Activated CD8-positive, alpha-beta memory T cell treated with anti-CD3 and anti-CD28 coated beads, Interleukin-2, amount 10 ng/mL, durations not matched to agents 7 days and 5 days (primary cell): ENCODE results near the gene TRAF5. TPM values are rescaled to one million over a fixed set of nuclear protein-coding genes. Genes with fewer than 3 reads are reported as not detected.
A peak's percentile ranks its signal among the peaks of the same experiment; 100 is the strongest.
"Not testable (repeated sequence)": the region's sequence is repeated elsewhere in the genome, so short reads cannot be mapped to it uniquely, and the experiment has no call there.

Source experiments
- ATAC-seq: fragments of 150-1000 bp; cut with Tn5 transposase; one replicate; pipeline ENCODE4 v1.10.0; 2021; ENCODE audit warnings: moderate library complexity
- CTCF ChIA-PET: fragments of 350-600 bp; sonication (Branson Sonifier 250); formaldehyde crosslinking; loops from one replicate; lab custom pipeline; 2021; ENCODE audit warnings: antibody characterized with exemption; lab: Charles Lee
- DNase-seq: peaks from one replicate; pipeline ENCODE4 v3.0.0-alpha.2; 2020
- H3K27ac Mint-ChIP-seq: one replicate; pipeline ENCODE4 v1.8.0; 2021; ENCODE audit warnings: mild to moderate bottlenecking, mixed read lengths
- H3K27me3 Mint-ChIP-seq: one replicate; pipeline ENCODE4 v1.8.0; 2021; ENCODE audit warnings: mixed read lengths
- H3K36me3 Mint-ChIP-seq: one replicate; pipeline ENCODE4 v1.8.0; 2021; ENCODE audit warnings: mild to moderate bottlenecking, mixed read lengths
- H3K4me1 Mint-ChIP-seq: one replicate; pipeline ENCODE4 v1.8.0; 2021; ENCODE audit warnings: mixed read lengths
- H3K4me3 Mint-ChIP-seq: one replicate; pipeline ENCODE4 v1.8.0; 2021; ENCODE audit warnings: mild to moderate bottlenecking, moderate library complexity, mixed read lengths
- H3K9me3 Mint-ChIP-seq: one replicate; pipeline ENCODE4 v1.8.0; 2022; ENCODE audit warnings: low read depth, mixed read lengths
- total RNA-seq, 2 experiments: library from RNA; stranded (reverse); gene quantifications; one replicate each; pipeline ENCODE4 v1.2.3, GENCODE V29; 2021

Gene TRAF5
- total RNA-seq, 2 experiments from 2014 or later: 49.7 to 63.2 TPM

GRCh38 chr1:211401751-211402150 lies 75.1 kb downstream of the TRAF5 start:
- ATAC-seq, CTCF ChIA-PET: not testable (repeated sequence)
- H3K36me3 Mint-ChIP-seq: peaks cover 20% of the 10 kb centered on the region

DNA sequence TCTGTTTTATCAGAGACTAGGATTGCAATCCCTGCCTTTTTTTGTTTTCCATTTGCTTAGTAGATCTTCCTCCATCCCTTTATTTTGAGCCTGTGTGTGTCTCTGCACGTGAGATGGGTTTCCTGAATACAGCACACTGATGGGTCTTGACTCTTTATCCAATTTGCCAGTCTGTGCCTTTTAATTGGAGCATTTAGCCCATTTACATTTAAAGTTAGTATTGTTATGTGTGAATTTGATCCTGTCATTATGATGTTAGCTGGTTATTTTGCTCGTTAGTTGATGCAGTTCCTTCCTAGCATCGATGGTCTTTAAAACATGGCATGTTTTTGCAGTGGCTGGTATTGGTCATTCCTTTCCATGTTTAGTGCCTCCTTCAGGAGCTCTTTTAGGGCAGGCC lies 79.5 kb downstream of the TRAF5 start:
- CTCF ChIA-PET: interaction anchor here (1.2 kb wide), 1 partner anchor 9 kb away, joined by 3 read pairs; no protein-coding TSS in a partner anchor
- H3K36me3 Mint-ChIP-seq: peaks cover 29% of the 10 kb centered on the region
- H3K4me3 Mint-ChIP-seq, H3K27me3 Mint-ChIP-seq, H3K4me1 Mint-ChIP-seq, H3K9me3 Mint-ChIP-seq, H3K27ac Mint-ChIP-seq, ATAC-seq, DNase-seq: not testable (repeated sequence)

More at GRCh38 chr1:211401751-211402150, 75.1 kb downstream of the TRAF5 start:
- H3K4me1 Mint-ChIP-seq, H3K27ac Mint-ChIP-seq, H3K27me3 Mint-ChIP-seq, DNase-seq, H3K9me3 Mint-ChIP-seq, H3K4me3 Mint-ChIP-seq: not testable (repeated sequence)

- peak; percentile 61 for DNase-seq
- not testable (repeated sequence) for H3K27me3 Mint-ChIP-seq, H3K4me3 Mint-ChIP-seq, H3K4me1 Mint-ChIP-seq, H3K27ac Mint-ChIP-seq, ATAC-seq, H3K9me3 Mint-ChIP-seq
- peaks cover 24% of the 10 kb centered on the region for H3K36me3 Mint-ChIP-seq
- CTCF ChIA-PET: interaction anchor here (0.8 kb wide), 1 partner anchor 18 kb away, joined by 3 read pairs; no protein-coding TSS in a partner anchor
Observed at GRCh38 chr1:211407749-211408148, 81.1 kb downstream of the TRAF5 start.

DNA sequence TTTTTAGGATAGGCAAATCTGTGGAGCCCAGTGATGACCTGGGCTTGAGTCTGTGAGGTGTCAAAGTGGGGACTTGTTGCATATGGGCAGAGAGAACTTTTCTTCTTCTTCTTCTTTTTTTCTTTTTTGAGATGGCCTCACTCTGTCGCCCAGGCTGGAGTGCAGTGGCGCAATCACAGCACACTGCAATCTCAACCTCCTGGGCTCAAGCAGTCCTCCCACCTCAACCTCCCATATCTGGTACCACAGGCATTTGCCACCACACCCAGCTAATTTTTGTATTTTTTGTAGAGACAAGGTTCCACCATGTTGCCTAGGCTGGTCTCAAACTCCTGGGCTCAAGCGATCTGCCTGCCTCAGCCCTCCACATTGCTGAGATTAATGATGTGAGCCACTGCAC lies 85.0 kb downstream of the TRAF5 start:
- ATAC-seq (no peak), DNase-seq (no peak)
- peaks cover 2% of the 10 kb centered on the region for H3K9me3 Mint-ChIP-seq
- no peak overlapping the region for H3K27ac Mint-ChIP-seq
- peaks cover 14% of the 10 kb centered on the region for H3K36me3 Mint-ChIP-seq
- no peaks in the 10 kb centered on the region for H3K27me3 Mint-ChIP-seq
- H3K4me1 Mint-ChIP-seq: peaks cover 14% of the 10 kb centered on the region
- CTCF ChIA-PET: no interaction called here
- H3K4me3 Mint-ChIP-seq: no peak overlapping the region

- CTCF ChIA-PET: interaction anchor here (1.0 to 1.9 kb wide), 5 partner anchors 32 to 93 kb away, joined by 3 to 9 read pairs (median 5); partner anchors contain the start of gene TRAF5
- DNase-seq (no peak), ATAC-seq (no peak)
- no peaks in the 10 kb centered on the region for H3K9me3 Mint-ChIP-seq
- peaks cover 29% of the 10 kb centered on the region for H3K4me1 Mint-ChIP-seq
- H3K27me3 Mint-ChIP-seq: no peaks in the 10 kb centered on the region
- peak overlapping the region; percentile 73 for H3K27ac Mint-ChIP-seq
- no peaks in the 10 kb centered on the region for H3K36me3 Mint-ChIP-seq
- H3K4me3 Mint-ChIP-seq: peak overlapping the region; percentile 49
Observed at GRCh38 chr1:211415700-211416099, 89.1 kb downstream of the TRAF5 start.

DNA sequence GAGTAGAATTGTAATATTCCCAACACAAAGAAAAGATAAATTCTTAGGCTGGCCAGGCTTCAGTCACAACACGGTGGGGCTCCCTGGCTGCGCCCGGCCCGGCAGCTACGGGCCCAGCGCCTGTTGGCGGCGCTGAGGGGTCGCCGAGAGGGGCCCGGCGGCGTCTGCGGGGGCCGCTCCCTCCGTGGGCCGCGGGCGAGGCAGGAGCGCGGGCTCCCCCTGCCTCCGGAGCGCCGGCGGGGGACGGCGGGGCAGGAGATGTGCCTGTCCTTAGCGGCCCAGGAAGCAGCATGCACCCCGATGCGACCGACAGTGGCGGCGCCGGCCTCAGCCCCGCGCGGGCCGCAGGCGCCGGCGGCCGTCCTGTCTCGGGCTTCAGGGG lies 89.6 kb downstream of the TRAF5 start:
- H3K4me1 Mint-ChIP-seq: peaks cover 33% of the 10 kb centered on the region
- peak overlapping the region; percentile 73 for H3K27ac Mint-ChIP-seq
- CTCF ChIA-PET: interaction anchor here (1.0 to 1.9 kb wide), 6 partner anchors 33 to 98 kb away, joined by 3 to 9 read pairs (median 5); partner anchors contain the start of gene TRAF5
- DNase-seq (peak; percentile 52), ATAC-seq (peak; percentile 74)
- peak overlapping the region; percentile 49 for H3K4me3 Mint-ChIP-seq
- H3K36me3 Mint-ChIP-seq, H3K9me3 Mint-ChIP-seq, H3K27me3 Mint-ChIP-seq: not testable (repeated sequence)

GRCh38 chr1:211416628-211417323 lies 90.1 kb downstream of the TRAF5 start:
- ATAC-seq (peak; percentile 76), DNase-seq (peak; percentile 64)
- Mint-ChIP-seq H3K4me3 (peak overlapping the region; percentile 58), H3K4me1 (peaks cover 33% of the 10 kb centered on the region), H3K27ac (peak overlapping the region; percentile 62)
- H3K27me3 Mint-ChIP-seq, H3K36me3 Mint-ChIP-seq, H3K9me3 Mint-ChIP-seq: not testable (repeated sequence)
- CTCF ChIA-PET: interaction anchor here (1.0 to 1.9 kb wide), 5 partner anchors 34 to 97 kb away, joined by 3 to 9 read pairs (median 5); partner anchors contain the start of gene TRAF5

GRCh38 chr1:211420389-211420788 lies 93.8 kb downstream of the TRAF5 start:
- H3K9me3 Mint-ChIP-seq: no peaks in the 10 kb centered on the region
- CTCF ChIA-PET: interaction anchor here (1.1 kb wide), 1 partner anchor 56 kb away, joined by 3 read pairs; no protein-coding TSS in a partner anchor
- ATAC-seq: peak; percentile 24

DNA sequence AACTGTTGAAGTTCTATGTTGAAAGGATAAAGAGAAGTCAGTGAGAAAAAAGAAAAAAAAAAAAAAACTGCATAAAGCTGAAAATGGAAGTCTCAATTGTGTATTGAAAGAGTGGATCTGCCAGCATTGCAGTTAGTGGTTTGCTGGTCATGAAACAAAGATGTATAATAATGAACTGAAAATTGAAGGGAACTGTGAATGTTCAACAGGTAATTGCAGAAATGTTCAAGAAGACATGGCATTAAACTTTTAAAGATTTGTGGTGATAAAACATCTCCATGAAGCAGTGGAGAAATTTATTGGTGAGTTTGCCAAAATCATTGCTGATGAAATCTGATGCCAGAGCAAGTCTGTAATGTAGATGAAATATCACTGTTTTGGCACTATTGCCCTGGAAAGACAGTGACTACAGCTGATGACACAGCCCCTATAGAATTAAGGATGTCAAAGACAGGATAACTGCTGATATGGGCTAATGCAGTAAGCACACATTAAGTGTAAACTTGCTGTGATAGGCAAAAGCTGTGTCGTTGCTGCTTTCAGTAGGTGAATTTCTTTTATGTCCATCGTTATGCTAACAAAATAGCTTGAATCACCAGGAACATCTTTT lies 94.3 kb downstream of the TRAF5 start:
- peaks cover 28% of the 10 kb centered on the region for H3K4me1 Mint-ChIP-seq
- H3K27me3 Mint-ChIP-seq: no peaks in the 10 kb centered on the region
- no peak for ATAC-seq
- no peaks in the 10 kb centered on the region for H3K9me3 Mint-ChIP-seq
- CTCF ChIA-PET: interaction anchor here (1.1 kb wide), 1 partner anchor 55 kb away, joined by 3 read pairs; no protein-coding TSS in a partner anchor
- H3K27ac Mint-ChIP-seq: no peak overlapping the region
- DNase-seq: no peak
- no peak overlapping the region for H3K4me3 Mint-ChIP-seq
- no peaks in the 10 kb centered on the region for H3K36me3 Mint-ChIP-seq

More at GRCh38 chr1:211420389-211420788, 93.8 kb downstream of the TRAF5 start:
- no peaks in the 10 kb centered on the region for H3K27me3 Mint-ChIP-seq
- DNase-seq: peak; percentile 65
- H3K4me3 Mint-ChIP-seq: no peak overlapping the region
- no peaks in the 10 kb centered on the region for H3K36me3 Mint-ChIP-seq
- H3K27ac Mint-ChIP-seq: no peak overlapping the region
- H3K4me1 Mint-ChIP-seq: peaks cover 32% of the 10 kb centered on the region

GRCh38 chr1:211424018-211424417 lies 97.4 kb downstream of the TRAF5 start:
- CTCF ChIA-PET: no interaction called here
- Mint-ChIP-seq H3K27ac (no peak overlapping the region), H3K27me3 (no peaks in the 10 kb centered on the region), H3K9me3 (no peaks in the 10 kb centered on the region), H3K36me3 (no peaks in the 10 kb centered on the region), H3K4me1 (peaks cover 13% of the 10 kb centered on the region), H3K4me3 (no peak overlapping the region)
- no peak for DNase-seq
- no peak for ATAC-seq

Other genes with a start within 250 kb of the TRAF5 start
- gene KCNH1, start 192.7 kb upstream of the TRAF5 start, total RNA-seq: not detected
- gene RCOR3, start 67.5 kb upstream of the TRAF5 start, total RNA-seq: 10 to 100 TPM; 43.5 to 47.3 TPM
- not detected for gene RD3, start 165.3 kb downstream of the TRAF5 start, total RNA-seq